ENCODE results near the gene SFSWAP. TPM values are rescaled to one million over a fixed set of nuclear protein-coding genes. Genes with fewer than 3 reads are reported as not detected.

SFSWAP gene
- total RNA-seq, 1 donor from 2014 or later = 34.9 TPM

DNA sequence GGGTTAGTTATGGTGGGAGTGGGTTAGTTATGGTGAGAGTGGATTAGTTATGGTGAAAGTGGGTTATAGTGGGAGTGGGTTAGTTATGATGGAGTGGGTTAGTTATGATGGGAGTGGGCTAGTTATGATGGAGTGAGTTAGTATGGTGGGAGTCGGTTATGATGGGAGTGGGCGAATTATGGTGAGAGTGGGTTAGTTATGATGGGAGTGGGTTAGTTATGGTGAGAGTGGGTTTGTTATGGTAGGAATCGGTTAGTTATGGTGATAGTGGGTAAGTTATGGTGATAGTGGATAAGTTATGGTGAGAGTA lies 22.1 kb upstream of the SFSWAP start:
- Histone ChIP-seq H3K36me3 (no peaks in the 10 kb centered on the region), H3K4me1 (no peaks in the 10 kb centered on the region), H3K4me3 (no peak overlapping the region), H3K9me3 (no peaks in the 10 kb centered on the region), H3K27ac (no peak overlapping the region), H3K27me3 (no peaks in the 10 kb centered on the region)
- no peak for DNase-seq (ENCODE audit: extremely low spot score in 2 of 2)
- TF ChIP-seq POLR2AphosphoS5 (IDR thresholded peaks at IDR 0.05; ENCODE audit: insufficient read depth in 1 of 2, low read depth in 1 of 2) = no peak
- TF ChIP-seq POLR2A (IDR thresholded peaks at IDR 0.05) = no peak
- TF ChIP-seq, protein P1, sequence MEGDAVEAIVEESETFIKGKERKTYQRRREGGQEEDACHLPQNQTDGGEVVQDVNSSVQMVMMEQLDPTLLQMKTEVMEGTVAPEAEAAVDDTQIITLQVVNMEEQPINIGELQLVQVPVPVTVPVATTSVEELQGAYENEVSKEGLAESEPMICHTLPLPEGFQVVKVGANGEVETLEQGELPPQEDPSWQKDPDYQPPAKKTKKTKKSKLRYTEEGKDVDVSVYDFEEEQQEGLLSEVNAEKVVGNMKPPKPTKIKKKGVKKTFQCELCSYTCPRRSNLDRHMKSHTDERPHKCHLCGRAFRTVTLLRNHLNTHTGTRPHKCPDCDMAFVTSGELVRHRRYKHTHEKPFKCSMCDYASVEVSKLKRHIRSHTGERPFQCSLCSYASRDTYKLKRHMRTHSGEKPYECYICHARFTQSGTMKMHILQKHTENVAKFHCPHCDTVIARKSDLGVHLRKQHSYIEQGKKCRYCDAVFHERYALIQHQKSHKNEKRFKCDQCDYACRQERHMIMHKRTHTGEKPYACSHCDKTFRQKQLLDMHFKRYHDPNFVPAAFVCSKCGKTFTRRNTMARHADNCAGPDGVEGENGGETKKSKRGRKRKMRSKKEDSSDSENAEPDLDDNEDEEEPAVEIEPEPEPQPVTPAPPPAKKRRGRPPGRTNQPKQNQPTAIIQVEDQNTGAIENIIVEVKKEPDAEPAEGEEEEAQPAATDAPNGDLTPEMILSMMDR (IDR thresholded peaks at IDR 0.05) = no peak
- intact Hi-C loops (cut with DNase I) = no loop called here

DNA sequence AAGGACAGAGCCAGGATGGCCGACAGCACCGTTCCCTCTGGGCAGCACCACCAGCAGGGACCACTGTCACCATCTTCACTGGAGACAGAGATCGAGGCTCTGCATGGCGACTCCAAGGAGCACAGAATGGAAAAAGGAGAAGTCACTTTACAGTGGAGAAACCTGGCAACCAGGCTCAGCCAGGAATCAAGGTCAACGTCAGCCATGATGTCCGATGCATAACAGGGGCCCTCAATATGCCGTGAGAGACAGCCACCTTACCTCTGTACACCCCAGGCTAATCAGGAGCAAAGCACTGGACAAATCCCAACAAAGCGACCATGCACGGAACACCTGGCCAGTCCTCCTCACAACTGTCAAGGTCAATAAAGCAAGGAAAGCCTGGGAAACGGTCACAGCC lies 20.6 kb upstream of the SFSWAP start:
- intact Hi-C loops (cut with DNase I) = no loop called here
- Histone ChIP-seq H3K27me3 (no peaks in the 10 kb centered on the region), H3K4me1 (no peaks in the 10 kb centered on the region), H3K9me3 (no peaks in the 10 kb centered on the region), H3K4me3 (no peak overlapping the region), H3K27ac (no peak overlapping the region), H3K36me3 (no peaks in the 10 kb centered on the region)
- DNase-seq (ENCODE audit: extremely low spot score in 2 of 2) = peak in 1 of 2 donors; percentile 77
- TF ChIP-seq POLR2A (IDR thresholded peaks at IDR 0.05) (no peak), POLR2AphosphoS5 (IDR thresholded peaks at IDR 0.05; ENCODE audit: insufficient read depth in 1 of 2, low read depth in 1 of 2) (no peak)
- TF ChIP-seq, protein P1 (IDR thresholded peaks at IDR 0.05) = no peak

DNA sequence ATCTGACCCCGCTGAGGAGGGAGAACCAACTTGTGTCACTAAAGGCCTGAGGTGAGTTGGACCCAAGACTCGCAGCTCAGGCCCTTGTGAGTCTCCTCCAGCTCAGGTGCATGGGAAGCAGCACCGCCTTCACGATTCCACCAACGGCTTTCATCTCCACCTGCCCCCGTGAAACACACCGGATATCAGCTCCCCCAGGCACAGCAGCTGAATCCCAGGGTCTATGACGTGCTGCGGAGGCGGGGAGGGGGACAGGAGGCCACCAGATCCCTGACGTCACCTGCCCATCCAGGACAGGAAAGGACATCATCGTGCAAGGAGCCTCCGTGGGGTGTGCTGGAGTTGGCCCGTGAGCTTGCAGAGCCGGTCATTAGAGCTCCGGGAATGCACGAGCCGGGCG lies 18.5 kb upstream of the SFSWAP start:
- intact Hi-C loops (cut with DNase I) = no loop called here
- no peak overlapping the region for H3K27ac ChIP-seq
- DNase-seq (ENCODE audit: extremely low spot score in 2 of 2) = peak; percentile 71 to 90
- H3K4me3 ChIP-seq = no peak overlapping the region
- H3K9me3 ChIP-seq = no peaks in the 10 kb centered on the region
- H3K36me3 ChIP-seq = no peaks in the 10 kb centered on the region
- no peaks in the 10 kb centered on the region for H3K27me3 ChIP-seq
- TF ChIP-seq, protein P1 (IDR thresholded peaks at IDR 0.05) = no peak
- TF ChIP-seq POLR2A (IDR thresholded peaks at IDR 0.05) (no peak), POLR2AphosphoS5 (IDR thresholded peaks at IDR 0.05; ENCODE audit: insufficient read depth in 1 of 2, low read depth in 1 of 2) (no peak)
- no peaks in the 10 kb centered on the region for H3K4me1 ChIP-seq

DNA sequence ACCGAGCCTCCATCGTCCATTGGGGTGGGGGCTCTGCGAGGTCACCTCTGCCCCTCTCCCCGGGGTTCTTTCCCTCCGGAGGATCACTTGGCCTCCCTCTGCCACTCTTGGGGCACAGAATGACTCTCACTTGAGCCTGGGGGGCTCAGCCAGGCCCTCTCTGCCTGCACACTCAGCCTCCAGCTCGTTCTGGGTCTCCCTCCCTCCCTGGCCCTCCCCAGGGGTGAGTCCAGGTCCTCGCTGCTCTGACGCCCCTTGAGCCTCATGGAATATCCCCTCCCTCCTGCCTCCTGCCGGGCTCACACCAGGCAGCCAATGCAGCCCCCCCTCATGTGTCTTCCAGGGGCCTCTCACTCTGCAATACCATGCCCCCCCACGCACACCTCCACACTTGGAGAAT lies 17.7 kb upstream of the SFSWAP start:
- intact Hi-C loops (cut with DNase I) = no loop called here
- no peaks in the 10 kb centered on the region for H3K27me3 ChIP-seq
- no peak overlapping the region for H3K27ac ChIP-seq
- no peaks in the 10 kb centered on the region for H3K4me1 ChIP-seq
- H3K36me3 ChIP-seq = no peaks in the 10 kb centered on the region
- DNase-seq (ENCODE audit: extremely low spot score in 2 of 2) = no peak
- no peak overlapping the region for H3K4me3 ChIP-seq
- H3K9me3 ChIP-seq = no peaks in the 10 kb centered on the region
- TF ChIP-seq POLR2AphosphoS5 (IDR thresholded peaks at IDR 0.05; ENCODE audit: insufficient read depth in 1 of 2, low read depth in 1 of 2) = no peak
- no peak for TF ChIP-seq POLR2A (IDR thresholded peaks at IDR 0.05)
- TF ChIP-seq, protein P1 (IDR thresholded peaks at IDR 0.05) = no peak

DNA sequence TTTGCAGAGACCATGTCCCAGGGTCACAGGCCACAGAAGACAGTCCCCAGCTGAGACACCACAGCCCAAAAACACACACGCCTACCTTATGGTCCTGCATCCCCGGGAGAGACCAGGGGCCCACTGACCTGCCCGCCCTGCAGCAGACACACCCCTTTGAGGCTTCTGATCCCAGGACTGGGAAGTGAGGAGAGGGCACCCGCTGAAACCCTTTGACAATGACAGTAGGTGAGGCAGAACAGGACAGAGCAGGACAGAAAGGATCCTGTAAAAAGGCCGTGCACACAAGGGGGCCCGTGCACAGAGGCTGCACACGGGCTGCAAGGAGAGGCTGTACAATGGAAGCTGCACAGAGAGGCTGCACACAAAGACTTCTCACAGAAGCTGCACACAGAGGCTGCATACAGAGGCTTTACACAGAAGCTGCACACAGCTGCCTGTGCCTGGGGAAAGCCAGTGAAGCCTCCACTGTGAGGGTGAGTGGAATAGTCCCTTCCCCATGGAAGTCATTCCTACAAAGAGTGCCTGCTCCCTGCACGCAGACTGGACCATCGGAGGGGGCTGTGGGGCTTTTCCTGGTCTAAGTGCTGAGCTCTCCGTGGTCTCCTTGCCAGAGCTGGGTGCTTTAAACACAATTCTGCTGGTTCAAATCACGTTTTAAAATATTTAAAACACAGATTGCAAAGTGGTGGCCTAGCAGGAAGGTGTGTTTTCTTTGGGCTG lies 16.6 kb upstream of the SFSWAP start:
- intact Hi-C loops (cut with DNase I) = no loop called here
- H3K27ac ChIP-seq = no peak overlapping the region
- DNase-seq (ENCODE audit: extremely low spot score in 2 of 2) = peak; percentile 54 to 74
- TF ChIP-seq POLR2A (IDR thresholded peaks at IDR 0.05) (no peak), POLR2AphosphoS5 (IDR thresholded peaks at IDR 0.05; ENCODE audit: insufficient read depth in 1 of 2, low read depth in 1 of 2) (no peak)
- TF ChIP-seq, protein P1 (IDR thresholded peaks at IDR 0.05) = no peak
- no peaks in the 10 kb centered on the region for H3K27me3 ChIP-seq
- no peaks in the 10 kb centered on the region for H3K9me3 ChIP-seq
- H3K36me3 ChIP-seq = no peaks in the 10 kb centered on the region
- no peaks in the 10 kb centered on the region for H3K4me1 ChIP-seq
- no peak overlapping the region for H3K4me3 ChIP-seq
